Bronchial epithelial cell (primary cell): Measurements from ENCODE around the gene IRF5. TPM values are rescaled to one million over a fixed set of nuclear protein-coding genes. Genes with fewer than 3 reads are reported as not detected.

Source experiments
- DNase-seq: peaks from one replicate; pipeline ENCODE4 v3.0.0-alpha.2; 2010; ENCODE audit warnings: low read depth
- FAIRE-seq: peaks from 2 replicates; lab custom pipeline; 2011; peaks lifted over from hg19 to GRCh38; lab: Jason Lieb, UNC
- H3K27me3 ChIP-seq: 2 replicates; pipeline ENCODE4 v1.5.1; 2011; ENCODE audit warnings: low read length; ENCODE audit not compliant: control insufficient read depth, insufficient read depth
- H3K36me3 ChIP-seq: 2 replicates; pipeline ENCODE4 v1.5.1; 2011; ENCODE audit warnings: low read length; ENCODE audit not compliant: control insufficient read depth, insufficient read depth
- H3K4me3 ChIP-seq: 2 replicates; pipeline ENCODE4 v1.5.1; 2011; ENCODE audit warnings: mild to moderate bottlenecking, low read depth, low read length, control low read depth
- CTCF ChIP-seq: IDR thresholded peaks from 2 replicates; pipeline ENCODE4 v1.5.1; 2011; ENCODE audit warnings: mild to moderate bottlenecking, moderate library complexity, low read length, control low read depth, inconsistent platforms; ENCODE audit not compliant: insufficient read depth, severe bottlenecking
- total RNA-seq: library from RNA; depleted of rRNA; stranded (reverse); fragments of >200 nt; gene quantifications from 2 replicates; pipeline ENCODE4 v1.2.1, GENCODE V29; 2014

Gene IRF5
- total RNA-seq, 1 donor from 2014 or later = 6.8 TPM

- FAIRE-seq = no peak
- H3K4me3 ChIP-seq = no peak overlapping the region
- H3K36me3 ChIP-seq = no peaks in the 10 kb centered on the region
- TF ChIP-seq CTCF = no peak
- DNase-seq = no peak
- peaks cover 37% of the 10 kb centered on the region for H3K27me3 ChIP-seq
These were observed 23.7 kb upstream of the IRF5 start for GRCh38 chr7:128913870-128914565.

DNA sequence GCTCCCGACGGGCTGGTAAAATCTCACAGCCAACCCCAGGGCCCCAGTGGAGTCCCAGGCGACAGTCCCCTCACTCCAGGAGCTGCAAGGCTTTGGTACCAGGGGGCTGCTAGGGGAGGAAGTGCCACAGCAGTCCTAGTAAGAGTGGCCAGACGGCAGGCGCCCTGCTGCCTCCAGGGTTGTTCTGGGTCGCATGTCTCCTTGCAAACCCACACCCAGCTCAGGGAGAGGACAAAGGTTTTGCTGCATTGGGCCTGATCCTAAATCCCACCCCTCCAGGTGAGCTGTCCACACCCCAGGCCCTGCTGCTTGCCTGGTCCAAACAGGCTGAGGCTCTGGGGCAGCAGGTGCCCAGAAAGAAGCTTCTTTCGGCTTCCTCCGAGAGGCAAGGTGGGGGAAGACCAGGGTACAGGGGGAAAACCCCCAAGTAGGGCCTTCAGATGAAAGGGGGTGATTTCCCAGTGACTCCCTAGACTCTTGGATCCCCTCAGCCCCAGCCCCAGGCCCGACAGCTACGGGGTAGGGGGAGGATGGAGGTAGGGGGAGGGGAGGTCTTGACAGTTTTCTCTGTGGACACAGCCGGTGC lies 23.1 kb upstream of the IRF5 start:
- no peak for DNase-seq
- Histone ChIP-seq H3K4me3 (no peak overlapping the region), H3K27me3 (peaks cover 35% of the 10 kb centered on the region), H3K36me3 (no peaks in the 10 kb centered on the region)
- no peak for FAIRE-seq
- no peak for TF ChIP-seq CTCF

- H3K4me3 ChIP-seq = no peak overlapping the region
- no peak for DNase-seq
- TF ChIP-seq CTCF = no peak
- no peak for FAIRE-seq
- peaks cover 31% of the 10 kb centered on the region for H3K27me3 ChIP-seq
- H3K36me3 ChIP-seq = no peaks in the 10 kb centered on the region
These were observed 22.4 kb upstream of the IRF5 start for GRCh38 chr7:128915271-128915819.

DNA sequence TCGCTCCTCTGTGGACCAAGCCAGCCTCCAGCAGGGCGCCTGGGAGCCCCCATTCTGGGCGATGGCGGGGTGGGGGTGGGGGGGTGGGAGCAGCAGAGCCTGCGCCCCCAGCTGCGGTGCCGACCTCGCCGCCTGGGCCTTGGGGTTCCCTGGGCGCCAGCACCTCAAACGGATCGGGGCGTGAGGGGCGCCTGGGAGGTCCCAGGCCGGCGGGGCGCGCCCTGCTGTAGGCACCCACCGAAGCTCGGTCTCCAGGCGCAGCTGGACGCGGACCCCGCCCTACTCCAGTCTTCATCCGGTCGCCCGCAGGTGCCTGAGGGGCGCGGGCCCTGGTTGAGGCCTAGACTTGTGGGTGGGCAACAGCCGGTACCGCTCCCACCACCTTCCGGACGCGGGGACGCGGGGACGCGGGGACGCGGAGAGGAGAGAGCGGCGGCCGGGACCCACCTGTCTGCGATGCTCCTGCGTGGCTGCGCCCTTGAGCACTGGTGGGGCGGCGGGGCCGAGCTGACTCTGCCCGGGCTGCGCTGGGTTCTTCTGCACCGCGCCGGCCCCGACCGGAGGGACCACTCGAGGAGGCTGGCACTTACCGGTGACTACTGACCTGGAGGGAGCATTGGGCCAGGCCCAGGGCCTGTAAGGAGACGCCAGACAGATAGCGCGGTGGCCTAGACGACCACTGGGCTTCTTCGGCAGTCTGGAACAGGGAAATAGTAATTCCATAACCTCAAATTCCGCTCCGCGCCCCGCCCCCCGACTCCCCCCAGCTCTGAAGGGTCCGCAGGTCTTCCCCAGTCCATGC lies 21.7 kb upstream of the IRF5 start:
- Histone ChIP-seq H3K4me3 (no peak overlapping the region), H3K36me3 (no peaks in the 10 kb centered on the region), H3K27me3 (peaks cover 26% of the 10 kb centered on the region)
- FAIRE-seq (no peak), DNase-seq (no peak)
- no peak for TF ChIP-seq CTCF

GRCh38 chr7:128916643-128916915 lies 21.1 kb upstream of the IRF5 start:
- TF ChIP-seq CTCF = no peak
- peaks cover 25% of the 10 kb centered on the region for H3K27me3 ChIP-seq
- no peak for FAIRE-seq

More at GRCh38 chr7:128916643-128916915, 21.1 kb upstream of the IRF5 start:
- H3K36me3 ChIP-seq = no peaks in the 10 kb centered on the region
- no peak overlapping the region for H3K4me3 ChIP-seq
- DNase-seq = no peak
